ENCODE measurements around the gene HPDL. TPM values are rescaled to one million over a fixed set of nuclear protein-coding genes. Genes with fewer than 3 reads are reported as not detected.

The HPDL gene
- total RNA-seq, 2 experiments from 2014 or later, result not detected

GRCh38 chr1:45299981-45300668 is 26.6 kb upstream of the HPDL start:
- H3K36me3 Mint-ChIP-seq (ENCODE audit: low read depth), result no peaks in the 10 kb centered on the region
- Histone ChIP-seq H3K4me3 (ENCODE audit: low read length) (no peak overlapping the region), H3K27ac (ENCODE audit: low read depth in 1 of 2, low read length in 2 of 2) (no peak overlapping the region), H3K27me3 (ENCODE audit: control insufficient read depth in 1 of 2, insufficient read depth in 2 of 2, low read length in 2 of 2) (no peaks in the 10 kb centered on the region), H3K4me1 (ENCODE audit: insufficient read depth, low read length) (peaks cover 20% of the 10 kb centered on the region), H3K9me3 (ENCODE audit: control insufficient read depth in 1 of 2, insufficient read depth in 1 of 2, low read length in 2 of 2) (no peaks in the 10 kb centered on the region), H3K36me3 (ENCODE audit: insufficient read depth, low read length) (no peaks in the 10 kb centered on the region)
- ATAC-seq (ENCODE audit: poor library complexity) (peak; percentile 11), DNase-seq (peak in 9 of 14 experiments; percentile 7 to 81 (median 26))
- peak overlapping the region; percentile 57 for H3K4me3 Mint-ChIP-seq
- H3K9me3 Mint-ChIP-seq, result no peaks in the 10 kb centered on the region
- H3K27me3 Mint-ChIP-seq, result no peaks in the 10 kb centered on the region
- POLR2A ChIA-PET, result interaction anchor here (0.7 to 6.2 kb wide), 5 partner anchors 40 to 500 kb away, joined by 3 to 141 read pairs (median 3); partner anchors contain the start of genes HECTD3, MUTYH, TOE1 and UROD
- TF ChIP-seq, protein P1, sequence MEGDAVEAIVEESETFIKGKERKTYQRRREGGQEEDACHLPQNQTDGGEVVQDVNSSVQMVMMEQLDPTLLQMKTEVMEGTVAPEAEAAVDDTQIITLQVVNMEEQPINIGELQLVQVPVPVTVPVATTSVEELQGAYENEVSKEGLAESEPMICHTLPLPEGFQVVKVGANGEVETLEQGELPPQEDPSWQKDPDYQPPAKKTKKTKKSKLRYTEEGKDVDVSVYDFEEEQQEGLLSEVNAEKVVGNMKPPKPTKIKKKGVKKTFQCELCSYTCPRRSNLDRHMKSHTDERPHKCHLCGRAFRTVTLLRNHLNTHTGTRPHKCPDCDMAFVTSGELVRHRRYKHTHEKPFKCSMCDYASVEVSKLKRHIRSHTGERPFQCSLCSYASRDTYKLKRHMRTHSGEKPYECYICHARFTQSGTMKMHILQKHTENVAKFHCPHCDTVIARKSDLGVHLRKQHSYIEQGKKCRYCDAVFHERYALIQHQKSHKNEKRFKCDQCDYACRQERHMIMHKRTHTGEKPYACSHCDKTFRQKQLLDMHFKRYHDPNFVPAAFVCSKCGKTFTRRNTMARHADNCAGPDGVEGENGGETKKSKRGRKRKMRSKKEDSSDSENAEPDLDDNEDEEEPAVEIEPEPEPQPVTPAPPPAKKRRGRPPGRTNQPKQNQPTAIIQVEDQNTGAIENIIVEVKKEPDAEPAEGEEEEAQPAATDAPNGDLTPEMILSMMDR (IDR thresholded peaks at IDR 0.05), result peak; percentile 75
- intact Hi-C loops (cut with DNase I, micrococcal nuclease), result loop anchor here (1.0 to 5.0 kb wide), 12 partner anchors 252 to 628 kb away; partner anchors contain the start of genes RNU5D-1 (in 2 of the 2), AKR1A1 (in 1 of the 2), ARMH1 (in 1 of the 2) and BEST4 (in 1 of the 2)
- no peak overlapping the region for H3K27ac Mint-ChIP-seq
- CTCF ChIA-PET, result interaction anchor here (0.7 to 5.2 kb wide), 4 partner anchors 193 to 1182 kb away, joined by 3 to 66 read pairs (median 10); partner anchors contain the start of genes HECTD3 and UROD
- H3K4me1 Mint-ChIP-seq (ENCODE audit: low read depth), result peaks cover 26% of the 10 kb centered on the region

DNA sequence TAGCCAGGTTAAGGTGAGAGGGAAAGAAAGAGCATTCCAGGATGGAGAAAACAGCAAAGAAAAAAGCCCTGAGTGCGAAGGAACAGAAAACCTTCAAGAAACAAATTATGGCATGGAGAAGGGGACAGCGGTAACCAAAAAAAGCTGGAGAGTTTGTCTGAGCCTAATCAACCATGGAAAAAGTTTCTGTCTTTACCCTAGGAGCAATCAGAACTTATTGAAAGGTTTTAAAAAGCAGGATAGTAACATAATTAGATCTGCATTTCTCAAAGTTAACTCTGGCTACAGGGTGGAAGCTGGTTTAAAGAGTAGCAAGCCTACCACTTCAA is 26.1 kb upstream of the HPDL start:
- no peaks in the 10 kb centered on the region for H3K9me3 ChIP-seq (ENCODE audit: control insufficient read depth in 1 of 2, insufficient read depth in 1 of 2, low read length in 2 of 2)
- no peaks in the 10 kb centered on the region for H3K36me3 ChIP-seq (ENCODE audit: insufficient read depth, low read length)
- no peak overlapping the region for H3K27ac ChIP-seq (ENCODE audit: low read depth in 1 of 2, low read length in 2 of 2)
- POLR2A ChIA-PET, result interaction anchor here (1.1 to 6.2 kb wide), 3 partner anchors 40 to 481 kb away, joined by 3 to 141 read pairs (median 3); partner anchors contain the start of genes HECTD3, MUTYH, TOE1 and UROD
- Mint-ChIP-seq H3K27me3 (no peaks in the 10 kb centered on the region), H3K4me1 (ENCODE audit: low read depth) (peaks cover 30% of the 10 kb centered on the region), H3K9me3 (no peaks in the 10 kb centered on the region), H3K36me3 (ENCODE audit: low read depth) (no peaks in the 10 kb centered on the region), H3K27ac (no peak overlapping the region), H3K4me3 (peak overlapping the region; percentile 57)
- CTCF ChIA-PET, result interaction anchor here (0.7 to 5.2 kb wide), 4 partner anchors 192 to 1183 kb away, joined by 3 to 66 read pairs (median 10); partner anchors contain the start of genes HECTD3 and UROD
- TF ChIP-seq, protein P1 (IDR thresholded peaks at IDR 0.05), result no peak
- no peak for ATAC-seq (ENCODE audit: poor library complexity)
- H3K4me3 ChIP-seq (ENCODE audit: low read length), result no peak overlapping the region
- peaks cover 21% of the 10 kb centered on the region for H3K4me1 ChIP-seq (ENCODE audit: insufficient read depth, low read length)
- intact Hi-C loops (cut with DNase I, micrococcal nuclease), result loop anchor here (1.0 to 5.0 kb wide), 11 partner anchors 252 to 628 kb away; partner anchors contain the start of genes RNU5D-1 (in 2 of the 2), AKR1A1 (in 1 of the 2), ARMH1 (in 1 of the 2) and BEST4 (in 1 of the 2)
- no peak for DNase-seq
- H3K27me3 ChIP-seq (ENCODE audit: control insufficient read depth in 1 of 2, insufficient read depth in 2 of 2, low read length in 2 of 2), result no peaks in the 10 kb centered on the region

DNA sequence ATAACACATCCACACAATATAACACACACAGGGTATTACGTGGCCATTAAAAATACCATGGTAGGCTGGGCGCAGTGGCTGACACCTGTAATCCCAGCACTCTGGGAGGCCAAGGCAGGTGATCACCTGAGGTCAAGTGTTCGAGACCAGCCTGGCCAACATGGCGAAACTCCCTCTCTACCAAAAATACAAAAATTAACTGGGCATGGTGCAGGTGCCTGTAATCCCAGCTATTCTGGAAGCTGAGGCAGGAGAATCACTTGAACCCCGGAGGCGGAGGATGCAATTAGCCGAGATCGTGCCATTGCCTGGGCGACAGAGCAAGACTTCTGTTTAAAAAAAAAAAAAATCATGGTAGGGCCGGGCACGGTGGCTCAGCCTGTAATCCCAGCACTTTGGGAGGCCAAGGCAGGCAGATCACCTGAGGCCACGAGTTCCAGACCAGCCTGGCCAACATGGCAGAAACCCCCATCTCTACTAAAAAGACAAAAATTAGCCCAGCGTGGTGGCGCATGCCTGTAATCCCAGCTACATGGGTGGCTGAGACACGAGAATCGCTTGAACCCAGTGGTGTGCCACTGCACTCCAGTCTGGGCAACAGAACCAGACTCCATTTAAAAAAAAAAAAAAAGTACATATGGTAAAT is 24.1 kb upstream of the HPDL start:
- intact Hi-C loops (cut with DNase I, micrococcal nuclease), result loop anchor here (1.0 to 5.0 kb wide), 10 partner anchors 38 to 630 kb away; partner anchors contain the start of genes RNU5D-1 (in 2 of the 2), AKR1A1 (in 1 of the 2), ARMH1 (in 1 of the 2) and BEST4 (in 1 of the 2)
- H3K4me1 Mint-ChIP-seq (ENCODE audit: low read depth), result peaks cover 30% of the 10 kb centered on the region
- Histone ChIP-seq H3K27me3 (ENCODE audit: control insufficient read depth in 1 of 2, insufficient read depth in 2 of 2, low read length in 2 of 2) (no peaks in the 10 kb centered on the region), H3K36me3 (ENCODE audit: insufficient read depth, low read length) (no peaks in the 10 kb centered on the region), H3K27ac (ENCODE audit: low read depth in 1 of 2, low read length in 2 of 2) (no peak overlapping the region), H3K4me3 (ENCODE audit: low read length) (peak overlapping the region; percentile 84), H3K9me3 (ENCODE audit: control insufficient read depth in 1 of 2, insufficient read depth in 1 of 2, low read length in 2 of 2) (no peaks in the 10 kb centered on the region), H3K4me1 (ENCODE audit: insufficient read depth, low read length) (peaks cover 24% of the 10 kb centered on the region)
- ChIA-PET CTCF (interaction anchor here (0.8 to 5.2 kb wide), 7 partner anchors 37 to 509 kb away, joined by 3 to 66 read pairs (median 16); partner anchors contain the start of genes HECTD3, MUTYH, TESK2 and TOE1), POLR2A (interaction anchor here (0.7 to 6.2 kb wide), 20 partner anchors 10 to 671 kb away, joined by 3 to 163 read pairs (median 8); partner anchors contain the start of genes CCDC163, EIF2B3, GPBP1L1 and HECTD3)
- DNase-seq (peak in 2 of 14 experiments; percentile 4 to 39), ATAC-seq (ENCODE audit: poor library complexity) (no peak)
- peak overlapping the region; percentile 72 for H3K4me3 Mint-ChIP-seq
- peak overlapping the region; percentile 22 for H3K27ac Mint-ChIP-seq
- H3K27me3 Mint-ChIP-seq, result no peaks in the 10 kb centered on the region
- H3K36me3 Mint-ChIP-seq (ENCODE audit: low read depth), result no peaks in the 10 kb centered on the region
- TF ChIP-seq, protein P1 (IDR thresholded peaks at IDR 0.05), result no peak
- no peaks in the 10 kb centered on the region for H3K9me3 Mint-ChIP-seq
